Gastrocnemius medialis (tissue), 4 donors: ENCODE results near the gene RUFY2. TPM values are rescaled to one million over a fixed set of nuclear protein-coding genes. Genes with fewer than 3 reads are reported as not detected.

ENCODE experiments used
- ATAC-seq, 2 donors: fragments of 150-250 bp; one replicate each; pipeline ENCODE4 v1.9.1; 2016
- DNase-seq, 2 donors: peaks; one replicate each; pipeline ENCODE4 v3.0.0-alpha.2; 2019
- H3K27ac ChIP-seq, 4 donors: fragments of 200-600 bp; sonication (generic); 1 replicate in 1 of 4; 2 replicates in 3 of 4; pipeline ENCODE4 v1.5.1; 2016 to 2018; ENCODE audit warnings: mild to moderate bottlenecking in 2 of 4, moderate library complexity in 1 of 4
- H3K27me3 ChIP-seq, 3 donors: fragments of 200-600 bp; sonication (generic) in 2 of 3; 1 replicate in 1 of 3; 2 replicates in 2 of 3; pipeline versions ENCODE4 v1.5.1 to v1.6.0; 2016 to 2019; ENCODE audit warnings: mild to moderate bottlenecking in 1 of 3, moderate library complexity in 1 of 3
- H3K36me3 ChIP-seq, 2 donors: fragments of 200-600 bp; sonication (generic) in 1 of 2; one replicate each; pipeline ENCODE4 v1.5.1; 2017 to 2018
- H3K4me1 ChIP-seq, 2 donors: fragments of 200-600 bp; sonication (generic) in 1 of 2; one replicate each; pipeline ENCODE4 v1.5.1; 2016 to 2017; ENCODE audit warnings: mild to moderate bottlenecking in 2 of 2
- H3K4me3 ChIP-seq, 4 donors: fragments of 200-600 bp; sonication (generic) in 3 of 4; 1 replicate in 1 of 4; 2 replicates in 3 of 4; pipeline ENCODE4 v1.5.1; 2016 to 2019; ENCODE audit warnings: mild to moderate bottlenecking in 2 of 4
- H3K9me3 ChIP-seq, 3 donors: fragments of 200-600 bp; sonication (generic) in 2 of 3; 1 replicate in 1 of 3; 2 replicates in 2 of 3; pipeline ENCODE4 v1.5.1; 2016 to 2019
- POLR2A ChIP-seq, 2 donors: fragments of 450-650 bp; IDR thresholded peaks; one replicate each; pipeline ENCODE4 v1.6.1; 2017; ENCODE audit warnings: antibody characterized with exemption in 2 of 2, mild to moderate bottlenecking in 2 of 2, moderate library complexity in 2 of 2
- in situ Hi-C, 4 donors: fragments of 200-750 bp; cut with MboI; loops; one replicate each; pipeline versions ENCODE4 v1.15.0 to v1.8.0; 2017; ENCODE audit warnings: low sequenced_read_pairs in 4 of 4
- intact Hi-C: fragments of 100-400 bp; cut with DNase I; formaldehyde crosslinking; loops from one replicate; pipeline ENCODE4 v1.15.1; 2023; ENCODE audit warnings: low total_unique reads
- total RNA-seq, 4 donors: library from RNA; depleted of rRNA; stranded (reverse); fragments of >200 nt; gene quantifications; one replicate each; pipeline versions ENCODE4 v1.1.0 to v1.2.3, GENCODE V29; 2016
- TF ChIP-seq, protein P1 (sequence below), 5 experiments: fragments of 450-650 bp in 3 of 5; fragments of 200-600 bp in 2 of 5; sonication (generic) in 2 of 5; IDR thresholded peaks in 4 of 5; conservative IDR thresholded peaks in 1 of 5; 1 replicate in 4 of 5; 2 replicates in 1 of 5; pipeline ENCODE4 v1.5.1; 2016 to 2019; ENCODE audit warnings: antibody characterized with exemption in 5 of 5, mild to moderate bottlenecking in 3 of 5, moderate library complexity in 3 of 5

Gene RUFY2
- total RNA-seq, 4 donors from 2014 or later: 8.9 to 15.7 (median 11.7) TPM

DNA sequence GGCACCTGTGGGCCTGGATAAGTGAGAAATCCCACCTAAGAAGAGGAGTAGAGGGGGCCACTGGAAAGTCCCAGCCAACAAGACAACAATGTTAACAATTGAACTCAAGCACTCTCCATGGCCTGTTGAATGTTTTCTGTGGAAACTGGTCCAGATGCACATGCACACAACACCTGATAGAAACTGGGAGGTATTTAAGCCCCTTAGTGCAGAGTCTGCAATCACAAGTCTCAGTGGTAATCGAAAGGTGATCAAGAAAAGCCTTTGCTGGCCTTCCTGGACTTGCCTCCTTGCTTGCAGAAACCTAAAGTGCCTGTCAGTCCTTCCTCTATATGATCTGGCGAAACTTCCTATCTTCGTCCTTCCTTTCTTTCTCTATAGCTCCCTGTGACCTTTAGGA is 105.8 kb downstream of the RUFY2 start:
- no peak for ATAC-seq
- Histone ChIP-seq H3K4me3 (no peak overlapping the region), H3K27ac (no peak overlapping the region), H3K9me3 (no peaks in the 10 kb centered on the region), H3K36me3 (no peaks in the 10 kb centered on the region), H3K4me1 (peaks cover 0 to 5% of the 10 kb centered on the region in 2 donors), H3K27me3 (no peaks in the 10 kb centered on the region)
- DNase-seq: no peak
- in situ Hi-C loops: loop anchor here in 3 of 4 donors (25.0 kb wide), 1 partner anchor 439 kb away; no protein-coding TSS in a partner anchor
- intact Hi-C loops: loop anchor here (5.0 kb wide), 2 partner anchors 89 to 444 kb away; no protein-coding TSS in a partner anchor
- TF ChIP-seq, protein P1, sequence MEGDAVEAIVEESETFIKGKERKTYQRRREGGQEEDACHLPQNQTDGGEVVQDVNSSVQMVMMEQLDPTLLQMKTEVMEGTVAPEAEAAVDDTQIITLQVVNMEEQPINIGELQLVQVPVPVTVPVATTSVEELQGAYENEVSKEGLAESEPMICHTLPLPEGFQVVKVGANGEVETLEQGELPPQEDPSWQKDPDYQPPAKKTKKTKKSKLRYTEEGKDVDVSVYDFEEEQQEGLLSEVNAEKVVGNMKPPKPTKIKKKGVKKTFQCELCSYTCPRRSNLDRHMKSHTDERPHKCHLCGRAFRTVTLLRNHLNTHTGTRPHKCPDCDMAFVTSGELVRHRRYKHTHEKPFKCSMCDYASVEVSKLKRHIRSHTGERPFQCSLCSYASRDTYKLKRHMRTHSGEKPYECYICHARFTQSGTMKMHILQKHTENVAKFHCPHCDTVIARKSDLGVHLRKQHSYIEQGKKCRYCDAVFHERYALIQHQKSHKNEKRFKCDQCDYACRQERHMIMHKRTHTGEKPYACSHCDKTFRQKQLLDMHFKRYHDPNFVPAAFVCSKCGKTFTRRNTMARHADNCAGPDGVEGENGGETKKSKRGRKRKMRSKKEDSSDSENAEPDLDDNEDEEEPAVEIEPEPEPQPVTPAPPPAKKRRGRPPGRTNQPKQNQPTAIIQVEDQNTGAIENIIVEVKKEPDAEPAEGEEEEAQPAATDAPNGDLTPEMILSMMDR (IDR thresholded peaks at IDR 0.05 in 4 of 5, conservative IDR thresholded peaks at IDR 0.05 in 1 of 5): no peak
- no peak for TF ChIP-seq POLR2A (IDR thresholded peaks at IDR 0.05)

DNA sequence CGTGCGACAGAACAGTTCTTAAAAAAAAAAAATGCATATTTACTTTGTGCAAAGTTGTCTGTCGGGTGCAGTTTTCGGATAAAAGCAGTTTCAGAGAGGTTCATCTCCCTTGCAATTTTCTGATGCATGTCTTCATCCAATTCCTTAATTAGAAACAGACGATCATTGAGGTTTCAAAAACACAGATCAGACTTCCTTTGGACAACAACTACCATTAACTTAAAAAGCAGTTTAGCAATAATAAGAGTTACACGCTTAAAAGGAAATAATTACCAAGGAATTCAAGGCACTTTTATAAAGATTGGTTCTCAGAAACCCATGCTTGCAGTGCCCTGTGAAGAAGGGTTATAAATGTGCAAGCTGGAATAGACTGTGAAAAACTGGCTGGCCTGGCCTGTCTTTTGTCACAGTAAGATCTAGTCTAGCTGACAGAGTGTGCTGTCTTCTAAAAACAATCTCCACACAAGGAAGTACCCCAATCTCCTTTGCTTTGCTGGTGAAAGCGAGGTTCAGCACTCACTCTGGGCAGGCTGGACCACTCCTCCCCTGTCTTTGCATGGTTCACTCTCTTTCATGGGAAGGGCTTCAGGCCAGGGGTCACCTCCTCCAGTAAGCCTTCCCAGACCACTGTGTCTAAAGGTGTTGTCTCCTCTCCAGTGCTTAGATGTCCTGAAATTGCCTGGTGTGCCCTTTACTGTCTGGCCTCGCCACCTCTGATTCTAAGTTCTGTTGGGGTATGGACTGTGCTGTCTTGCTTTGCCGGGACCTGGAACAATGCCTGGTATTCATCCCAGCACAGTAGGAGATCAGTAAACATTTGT is 110.0 kb downstream of the RUFY2 start:
- in situ Hi-C loops: no loop called here
- no peak overlapping the region for H3K4me3 ChIP-seq
- no peak for ATAC-seq
- no peaks in the 10 kb centered on the region for H3K36me3 ChIP-seq
- H3K27ac ChIP-seq: no peak overlapping the region
- no peaks in the 10 kb centered on the region for H3K9me3 ChIP-seq
- no peaks in the 10 kb centered on the region for H3K27me3 ChIP-seq
- intact Hi-C loops: no loop called here
- peaks cover 0 to 4% of the 10 kb centered on the region in 2 donors for H3K4me1 ChIP-seq
- DNase-seq: no peak
- TF ChIP-seq POLR2A (IDR thresholded peaks at IDR 0.05): no peak
- TF ChIP-seq, protein P1 (IDR thresholded peaks at IDR 0.05 in 4 of 5, conservative IDR thresholded peaks at IDR 0.05 in 1 of 5): no peak

Other genes starting within 250 kb of the RUFY2 start
- gene ATOH7, start 175.2 kb downstream of the RUFY2 start, total RNA-seq: not detected
- gene HNRNPH3, start 75.2 kb downstream of the RUFY2 start, total RNA-seq: 10 to 100 TPM; 19.7 to 51.6 (median 25.8) TPM
- 1 to 10 TPM; 1.9 to 4.8 (median 3.0) TPM for gene PBLD, start 74.3 kb downstream of the RUFY2 start, total RNA-seq
- 1 to 10 TPM; 1.0 to 2.3 (median 1.9) TPM for gene DNA2, start 64.7 kb upstream of the RUFY2 start, total RNA-seq
- 10 to 100 TPM in 2 of 4 donors, 1 to 10 TPM in 2; 5.1 to 40.7 (median 9.4) TPM for gene SLC25A16, start 120.2 kb upstream of the RUFY2 start, total RNA-seq
- gene TET1, start 153.1 kb upstream of the RUFY2 start, total RNA-seq: 1 to 10 TPM in 3 of 4 donors, under 1 TPM in 1; 1.00 to 2.0 (median 1.4) TPM